Stimulated activated CD4-positive, alpha-beta T cell treated with anti-CD3 and anti-CD28 coated beads, Interleukin-12 subunit alpha, Interleukin-12 subunit beta, amount 100 ng/mL, for 24 hours (primary cell): Measurements from ENCODE around the gene ACVR1B.

Experiments used
- DNase-seq, 2 experiments: peaks; one replicate each; pipeline ENCODE4 v3.0.0-alpha.2; 2020; ENCODE audit warnings: low read depth in 2 of 2

ACVR1B gene

GRCh38 chr12:51917041-51917590 lies 34.4 kb upstream of the ACVR1B start:
- no peak for DNase-seq

DNA sequence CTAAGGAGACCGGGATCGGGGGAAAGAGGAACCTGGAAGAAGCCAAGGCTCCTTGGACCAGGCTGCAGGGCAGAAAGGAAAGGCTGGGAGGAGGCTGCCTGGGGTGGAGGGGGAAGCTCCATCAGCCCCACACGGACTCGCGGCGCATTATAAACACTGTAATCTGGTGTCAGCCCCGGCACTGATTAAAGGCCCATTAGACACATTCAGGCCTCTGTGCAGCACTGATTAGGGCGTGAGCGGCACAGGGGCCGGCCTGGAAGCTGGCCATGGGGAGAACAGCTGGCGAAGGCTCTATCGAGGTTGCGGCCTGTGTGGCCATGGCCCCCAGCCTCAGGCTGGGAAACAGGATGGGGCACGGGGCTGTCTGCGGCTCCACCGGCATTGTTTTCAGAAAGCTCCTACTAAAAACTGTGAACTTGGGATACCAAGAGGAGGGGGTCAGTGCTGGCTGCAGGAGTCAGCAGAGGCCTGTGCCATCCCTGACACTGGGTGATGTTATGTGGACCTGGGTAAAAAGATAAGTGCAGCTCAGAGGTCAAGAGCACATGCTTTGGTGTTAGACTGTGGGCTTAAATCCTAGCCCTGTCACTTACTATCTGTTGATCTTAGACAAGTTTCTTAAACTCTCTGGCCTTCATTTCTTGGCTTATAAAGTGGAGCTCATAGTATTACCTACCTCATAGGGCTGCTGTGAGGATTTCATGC lies 33.6 kb upstream of the ACVR1B start:
- no peak for DNase-seq

DNA sequence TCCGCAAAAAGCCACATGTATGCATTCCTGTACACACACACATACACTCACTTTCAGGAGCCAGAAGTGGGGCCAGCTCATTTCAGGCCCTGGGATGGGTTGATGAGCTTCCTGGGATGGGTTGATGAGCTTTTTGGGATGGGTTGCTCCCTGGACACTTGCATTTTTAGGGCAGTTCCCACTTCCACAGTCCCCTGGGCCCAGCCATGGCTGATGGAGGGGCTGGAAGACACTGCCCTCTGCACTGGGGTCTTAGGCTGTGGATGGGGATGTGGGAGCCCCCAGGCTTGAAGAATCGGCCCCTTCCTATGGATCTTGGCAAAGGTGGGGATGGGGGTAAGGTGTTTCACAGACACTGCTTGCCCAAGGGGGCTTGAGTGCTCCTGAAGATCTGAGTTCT lies 31.5 kb upstream of the ACVR1B start:
- no peak for DNase-seq

DNA sequence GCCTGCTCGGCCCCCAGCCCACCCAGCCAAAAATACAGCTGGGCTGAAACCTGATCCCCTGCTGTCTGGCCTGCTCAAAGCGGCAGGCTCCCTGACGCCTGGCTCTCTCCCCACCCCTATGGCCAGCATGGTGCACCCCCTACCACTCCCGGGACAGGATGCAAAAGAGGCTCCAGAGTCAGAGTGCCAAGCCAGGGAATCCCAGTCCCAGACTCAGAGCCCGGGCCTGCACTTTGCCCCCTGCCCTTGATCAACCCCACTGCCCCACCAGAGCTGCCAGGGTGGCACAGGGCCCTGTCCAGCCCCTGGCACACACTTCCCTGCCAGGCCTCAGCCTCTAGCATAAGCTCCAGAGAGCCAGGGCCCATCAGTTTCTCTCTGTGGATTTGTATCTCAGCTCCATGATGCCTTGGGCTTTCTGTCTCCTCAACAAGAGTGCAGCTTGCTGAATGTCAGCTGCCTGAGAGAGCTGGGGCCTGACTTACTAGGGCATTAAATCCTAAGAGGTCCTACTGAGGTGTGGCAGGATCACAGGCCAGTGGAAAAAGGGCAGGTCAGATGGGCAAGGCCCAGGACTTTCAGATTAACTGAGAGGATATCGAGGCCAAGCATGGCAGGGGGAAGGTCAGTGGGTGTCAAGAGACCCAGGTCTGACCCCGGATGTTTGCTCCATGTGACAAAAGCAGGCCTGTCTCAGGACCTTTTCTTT lies 30.3 kb upstream of the ACVR1B start:
- no peak for DNase-seq

DNA sequence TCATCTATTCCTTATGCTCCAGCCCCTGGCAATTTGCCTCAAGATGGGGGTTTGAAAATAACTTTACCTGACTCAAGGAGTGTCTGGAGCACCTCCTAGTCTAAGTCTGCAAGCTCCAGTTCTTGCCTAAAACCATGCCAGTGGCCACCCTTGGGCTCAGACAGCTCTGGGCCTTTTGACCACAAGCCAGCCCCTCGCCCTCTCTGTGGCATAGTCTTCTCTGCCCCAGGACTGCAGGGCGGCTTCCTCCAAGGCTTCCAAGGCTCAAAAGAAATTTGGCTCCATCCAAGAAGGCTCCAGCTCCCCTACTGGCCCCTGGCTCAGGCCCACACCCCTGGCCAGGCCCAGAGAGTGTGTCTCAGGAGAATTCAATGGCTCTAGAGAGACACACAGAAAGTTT lies 29.4 kb upstream of the ACVR1B start:
- no peak for DNase-seq

- no peak for DNase-seq
Measured at GRCh38 chr12:51922762-51923505, 28.6 kb upstream of the ACVR1B start.

DNA sequence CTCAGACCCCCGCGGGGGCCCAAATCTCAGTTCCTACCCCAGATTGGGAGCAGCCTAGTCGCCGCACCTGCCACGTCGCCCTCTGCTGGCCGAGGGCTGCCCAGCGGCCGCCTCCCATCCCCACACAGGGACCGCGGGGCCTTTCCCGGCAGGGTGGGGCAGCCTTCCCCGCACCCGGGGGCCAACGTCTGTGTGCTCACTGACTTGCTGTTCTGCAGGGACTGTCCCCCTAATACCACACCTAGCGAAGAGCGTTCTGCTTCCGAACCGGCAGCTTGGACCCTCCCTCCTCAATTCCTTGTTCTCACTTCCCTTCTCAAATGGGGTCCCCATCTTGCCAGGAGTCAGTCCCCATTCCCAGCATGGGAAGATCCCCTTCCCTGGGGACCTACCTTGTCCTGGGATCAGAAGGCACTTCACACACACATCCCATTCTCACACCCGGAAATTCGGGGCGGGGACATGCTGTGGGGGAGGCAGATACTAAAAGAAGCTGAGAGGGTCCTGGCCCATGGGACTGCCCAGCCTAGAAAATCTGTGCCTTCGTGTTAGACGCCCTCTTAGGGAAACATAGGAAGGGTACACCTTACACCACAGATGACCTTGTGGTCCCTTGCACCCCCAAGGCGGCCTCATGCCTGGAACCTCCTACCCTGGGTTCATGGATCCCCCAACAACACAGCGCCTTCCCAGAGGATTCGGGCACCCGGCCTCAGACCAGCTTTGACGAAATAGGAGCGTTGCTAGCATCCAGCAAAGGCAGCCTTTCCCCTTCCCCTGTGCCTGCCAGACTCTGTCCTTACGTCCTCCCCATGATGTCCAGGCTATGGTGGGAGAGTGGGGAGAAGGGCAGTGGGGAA lies 27.8 kb upstream of the ACVR1B start:
- peak in 1 of 2 experiments; percentile 47 for DNase-seq

DNA sequence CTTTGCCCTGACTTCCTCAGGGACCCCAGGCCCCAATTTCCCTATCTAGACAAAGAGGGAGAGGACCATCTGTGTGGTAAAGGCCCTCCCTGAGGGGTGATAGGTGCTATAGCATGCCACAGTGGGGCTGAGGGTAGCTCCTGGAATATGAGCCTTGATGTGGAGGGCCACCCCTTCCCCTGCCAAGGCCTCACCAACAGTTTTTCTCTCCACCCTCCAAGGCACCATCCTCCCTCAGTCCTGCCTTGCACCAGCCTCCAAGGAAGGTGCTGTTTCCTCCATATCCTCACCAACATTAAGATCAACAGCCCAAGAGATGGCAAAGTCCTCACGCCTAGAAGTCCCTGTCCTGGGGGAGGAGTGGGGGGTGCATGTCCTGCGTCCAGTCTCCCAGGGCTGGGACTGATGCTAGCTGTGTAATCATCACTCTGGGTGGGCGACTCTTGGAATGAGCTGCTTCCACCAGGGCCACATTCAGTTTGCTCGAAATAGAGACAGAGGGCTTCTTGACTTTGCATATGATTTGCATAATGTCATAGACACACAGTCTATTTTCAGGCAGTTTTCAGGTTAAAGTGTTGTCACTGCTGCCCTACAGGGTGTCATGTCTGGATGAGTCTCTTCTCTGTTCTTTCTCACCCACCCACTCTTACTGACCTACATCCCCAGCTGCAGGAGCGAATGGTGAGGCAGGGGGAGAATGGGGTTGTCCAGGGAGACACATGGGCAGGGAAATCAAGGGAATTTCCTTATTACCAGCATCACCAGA lies 26.8 kb upstream of the ACVR1B start:
- DNase-seq, result no peak

GRCh38 chr12:51925346-51926063 lies 26.0 kb upstream of the ACVR1B start:
- DNase-seq, result no peak

- no peak for DNase-seq
Measured at GRCh38 chr12:51926064-51926632, 25.4 kb upstream of the ACVR1B start.

DNA sequence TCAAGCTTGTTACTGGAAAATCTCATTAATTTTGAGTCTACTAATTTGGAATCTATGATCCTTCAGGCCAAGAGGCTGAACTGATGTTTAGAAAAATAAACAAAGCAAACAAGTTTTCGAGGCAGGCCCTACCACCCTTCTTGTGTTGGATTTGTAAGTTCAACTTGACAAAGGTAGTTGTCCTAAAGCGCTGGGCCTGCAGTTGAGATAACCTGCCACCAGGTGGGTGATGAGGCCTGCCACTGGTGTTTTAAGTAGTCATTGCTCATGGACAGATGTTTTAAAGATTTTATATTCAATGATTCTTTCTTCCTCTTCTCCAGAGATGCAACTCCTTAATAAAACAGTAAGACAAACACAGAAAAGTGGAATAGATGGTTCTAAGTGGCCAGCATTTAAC lies 24.8 kb upstream of the ACVR1B start:
- DNase-seq, result peak; percentile 17 to 40

GRCh38 chr12:51932218-51933076 lies 19.1 kb upstream of the ACVR1B start:
- DNase-seq, result no peak

DNA sequence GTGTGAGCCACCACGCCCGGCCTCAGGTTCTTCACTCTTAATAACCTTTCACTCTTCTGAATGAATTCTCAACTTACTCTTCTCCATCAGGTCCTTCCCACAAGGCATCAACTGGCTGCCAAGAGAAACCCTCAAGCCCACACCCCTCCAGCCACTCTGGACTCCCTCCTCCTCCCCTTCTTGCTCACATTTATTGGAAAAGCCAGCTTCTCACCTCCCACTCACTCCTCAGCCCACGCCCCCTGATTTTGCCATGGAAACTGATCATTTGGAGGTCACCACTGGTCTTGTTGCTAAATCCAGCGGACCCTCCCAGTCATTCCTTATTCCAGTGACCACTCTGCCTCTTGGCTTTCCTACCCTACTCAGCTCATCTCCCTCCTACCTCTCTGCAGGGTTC lies 17.4 kb upstream of the ACVR1B start:
- no peak for DNase-seq

DNA sequence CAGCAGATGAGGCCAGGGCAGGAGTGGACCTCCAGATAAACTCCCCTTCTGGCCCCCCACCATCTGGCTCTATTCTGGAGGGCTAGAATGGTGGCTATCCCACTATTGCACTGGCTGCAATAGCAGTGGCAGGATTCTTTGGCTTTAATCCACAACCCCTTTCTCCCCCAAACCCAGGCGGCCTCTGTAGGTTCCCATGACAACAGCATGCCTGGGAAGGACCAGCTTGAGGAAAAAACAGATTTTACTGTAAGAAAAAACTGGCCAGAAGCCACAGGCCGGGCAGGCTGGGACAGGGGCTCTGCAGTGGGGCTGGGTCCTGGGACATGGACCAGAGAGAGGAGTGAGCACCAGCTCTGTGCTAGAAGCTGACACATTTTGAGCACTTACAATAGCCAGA lies 13.6 kb upstream of the ACVR1B start:
- DNase-seq, result no peak

GRCh38 chr12:51938726-51939125 lies 12.8 kb upstream of the ACVR1B start:
- DNase-seq, result no peak

GRCh38 chr12:51941011-51941581 lies 10.4 kb upstream of the ACVR1B start:
- no peak for DNase-seq

- DNase-seq, result no peak
Measured at GRCh38 chr12:51941604-51942003, 9.9 kb upstream of the ACVR1B start.

- no peak for DNase-seq
Measured at GRCh38 chr12:51942056-51942455, 9.4 kb upstream of the ACVR1B start.
